ENCODE data around the gene DLG3.

DNA sequence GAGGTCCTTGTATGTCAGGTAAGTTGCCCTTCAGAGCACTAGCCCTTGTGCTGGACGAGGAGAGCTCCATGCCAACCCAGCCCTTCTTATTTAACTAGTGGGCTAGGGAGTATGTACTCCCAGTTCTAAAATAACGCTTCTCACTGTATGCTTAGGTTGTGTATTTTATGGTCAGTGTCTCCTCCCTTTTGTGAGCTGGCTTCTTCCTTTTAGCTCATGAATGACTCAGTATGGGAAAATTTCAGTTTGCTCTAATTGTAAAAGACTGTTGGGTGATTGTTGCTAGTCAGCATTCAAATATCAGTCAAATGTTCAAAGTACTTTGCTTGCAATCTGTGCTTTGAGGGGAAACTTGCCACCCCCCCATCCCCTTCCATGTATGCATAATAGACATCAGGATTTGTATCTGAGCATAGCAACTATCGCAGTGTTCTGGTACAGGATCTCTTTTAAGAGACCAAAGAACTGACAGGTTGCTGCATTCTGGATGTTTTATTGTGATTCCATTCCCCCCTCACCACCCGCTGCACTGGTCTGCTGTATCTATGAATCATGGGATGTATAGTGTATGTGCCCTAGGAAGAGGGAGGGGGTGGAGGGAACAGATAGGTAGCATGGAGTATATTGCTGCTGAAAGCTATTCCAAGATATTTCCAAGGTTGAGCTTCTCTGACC lies 34.7 kb downstream of the DLG3 start:
- TF ChIP-seq, protein P1, sequence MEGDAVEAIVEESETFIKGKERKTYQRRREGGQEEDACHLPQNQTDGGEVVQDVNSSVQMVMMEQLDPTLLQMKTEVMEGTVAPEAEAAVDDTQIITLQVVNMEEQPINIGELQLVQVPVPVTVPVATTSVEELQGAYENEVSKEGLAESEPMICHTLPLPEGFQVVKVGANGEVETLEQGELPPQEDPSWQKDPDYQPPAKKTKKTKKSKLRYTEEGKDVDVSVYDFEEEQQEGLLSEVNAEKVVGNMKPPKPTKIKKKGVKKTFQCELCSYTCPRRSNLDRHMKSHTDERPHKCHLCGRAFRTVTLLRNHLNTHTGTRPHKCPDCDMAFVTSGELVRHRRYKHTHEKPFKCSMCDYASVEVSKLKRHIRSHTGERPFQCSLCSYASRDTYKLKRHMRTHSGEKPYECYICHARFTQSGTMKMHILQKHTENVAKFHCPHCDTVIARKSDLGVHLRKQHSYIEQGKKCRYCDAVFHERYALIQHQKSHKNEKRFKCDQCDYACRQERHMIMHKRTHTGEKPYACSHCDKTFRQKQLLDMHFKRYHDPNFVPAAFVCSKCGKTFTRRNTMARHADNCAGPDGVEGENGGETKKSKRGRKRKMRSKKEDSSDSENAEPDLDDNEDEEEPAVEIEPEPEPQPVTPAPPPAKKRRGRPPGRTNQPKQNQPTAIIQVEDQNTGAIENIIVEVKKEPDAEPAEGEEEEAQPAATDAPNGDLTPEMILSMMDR (IDR thresholded peaks at IDR 0.05; ENCODE audit: control extremely low read depth in 1 of 3, insufficient read depth in 1 of 3, low read depth in 1 of 3, low read length in 3 of 3): no peak
- no peak for TF ChIP-seq EP300 (IDR thresholded peaks at IDR 0.05; ENCODE audit: borderline replicate concordance in 1 of 2, low read depth in 2 of 2, low read length in 2 of 2)
- no peak for TF ChIP-seq RAD21 (IDR thresholded peaks at IDR 0.05 in 1 of 2, conservative IDR thresholded peaks at IDR 0.05 in 1 of 2; ENCODE audit: low read depth in 2 of 2, low read length in 2 of 2)
- no peak for TF ChIP-seq POLR2A (IDR thresholded peaks at IDR 0.05; ENCODE audit: control extremely low read depth in 1 of 2, low read depth in 2 of 2, low read length in 2 of 2)
- no peak for TF ChIP-seq SP2 (IDR thresholded peaks at IDR 0.05; ENCODE audit: low read length)
- no peak for TF ChIP-seq SUZ12 (IDR thresholded peaks at IDR 0.05; ENCODE audit: low read length)
- TF ChIP-seq POU5F1 (IDR thresholded peaks at IDR 0.05; ENCODE audit: low read depth, low read length): no peak
- no peak for TF ChIP-seq ASH2L (IDR thresholded peaks at IDR 0.05; ENCODE audit: low read length)
- TF ChIP-seq SIN3A (conservative IDR thresholded peaks at IDR 0.05 in 1 of 2, IDR thresholded peaks at IDR 0.05 in 1 of 2; ENCODE audit: low read depth in 1 of 2, low read length in 2 of 2): no peak
- no peak for TF ChIP-seq CREB1 (IDR thresholded peaks at IDR 0.05)
- no peak for TF ChIP-seq CEBPB (IDR thresholded peaks at IDR 0.05; ENCODE audit: low read depth, low read length)
- TF ChIP-seq BACH1 (IDR thresholded peaks at IDR 0.05; ENCODE audit: low read length): no peak
